HG02623 (cell line): ENCODE data around the gene ELF5.
A peak's percentile ranks its signal among the peaks of the same experiment; 100 is the strongest.

ENCODE experiments used
- ATAC-seq: cut with Tn5 transposase; IDR thresholded peaks from one replicate; pipeline ENCODE4 v1.9.1; 2021; ENCODE audit warnings: moderate library complexity; ENCODE audit not compliant: unreplicated experiment

Gene ELF5

DNA sequence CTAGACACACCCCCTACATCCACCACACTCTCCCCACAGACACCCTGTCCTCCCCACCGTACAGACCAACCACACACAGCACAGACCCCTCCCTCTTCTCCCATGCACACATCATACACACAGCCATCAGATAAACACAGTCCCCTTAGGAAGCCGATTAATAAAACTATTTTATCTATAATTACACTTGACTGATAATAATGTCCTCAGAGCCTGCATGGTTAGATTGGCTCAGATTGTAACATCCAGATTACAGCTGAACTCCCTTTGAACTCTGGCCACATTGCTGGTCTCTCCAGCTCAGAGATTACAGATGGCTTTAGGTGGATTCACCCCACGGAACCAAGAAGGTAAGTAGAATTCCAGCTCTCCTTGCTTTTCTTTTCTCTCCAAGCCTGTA lies 9.5 kb upstream of the ELF5 start:
- no peak for ATAC-seq

- no peak for ATAC-seq
These were observed 8.6 kb upstream of the ELF5 start for GRCh38 chr11:34522188-34522587.

DNA sequence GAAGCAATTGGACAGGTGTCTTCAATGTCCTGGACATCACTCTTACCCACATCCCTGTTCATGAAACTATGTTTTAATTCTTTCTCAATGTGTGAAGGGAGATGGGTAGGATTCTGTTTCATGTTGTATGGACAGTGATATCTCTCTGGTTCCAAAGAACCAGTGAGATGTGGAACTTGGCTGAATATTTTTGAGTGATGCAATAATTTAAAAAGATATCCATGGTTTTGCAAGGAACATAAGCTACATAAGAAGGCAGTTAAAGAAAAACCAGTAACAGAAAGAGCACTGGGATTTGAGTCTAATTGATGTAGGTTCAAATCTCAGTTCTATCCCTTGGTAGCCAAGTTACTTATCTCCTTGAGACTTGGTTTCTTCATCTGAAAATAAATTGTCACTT lies 7.7 kb upstream of the ELF5 start:
- no peak for ATAC-seq

DNA sequence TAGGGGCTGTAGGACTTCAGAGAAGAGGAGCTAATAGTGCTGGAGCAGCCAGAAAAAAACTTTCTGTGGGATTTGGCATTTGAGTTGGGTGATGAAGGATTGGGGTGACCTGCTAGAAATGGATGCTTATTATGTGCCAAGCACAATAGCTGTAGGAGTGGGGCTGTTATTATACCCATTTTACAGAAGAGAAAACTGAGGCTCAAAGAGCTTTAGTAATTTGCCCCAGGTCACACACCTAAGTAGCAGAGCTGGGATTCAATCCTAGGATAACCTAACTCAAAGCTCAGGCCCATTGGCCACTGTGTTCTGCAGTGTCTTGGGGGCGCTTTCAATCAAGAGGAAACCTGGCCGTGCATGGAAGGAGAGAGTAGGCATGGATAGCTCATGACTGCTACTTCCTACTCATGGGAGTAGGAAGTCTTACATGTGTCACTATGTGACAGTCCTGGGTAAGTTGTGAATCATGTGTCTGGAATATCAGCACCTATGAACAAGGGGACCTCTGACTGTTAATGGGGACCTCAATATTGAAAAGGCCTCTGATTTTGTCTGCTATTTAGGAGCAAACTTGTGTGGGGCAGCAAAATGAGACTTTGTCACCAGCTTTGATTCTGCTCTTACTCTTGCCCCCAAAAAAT lies 6.1 kb upstream of the ELF5 start:
- ATAC-seq: no peak

- ATAC-seq: no peak
These were observed 2.9 kb upstream of the ELF5 start for GRCh38 chr11:34516247-34517040.

- no peak for ATAC-seq
These were observed 1.0 kb upstream of the ELF5 start for GRCh38 chr11:34514597-34514996.

DNA sequence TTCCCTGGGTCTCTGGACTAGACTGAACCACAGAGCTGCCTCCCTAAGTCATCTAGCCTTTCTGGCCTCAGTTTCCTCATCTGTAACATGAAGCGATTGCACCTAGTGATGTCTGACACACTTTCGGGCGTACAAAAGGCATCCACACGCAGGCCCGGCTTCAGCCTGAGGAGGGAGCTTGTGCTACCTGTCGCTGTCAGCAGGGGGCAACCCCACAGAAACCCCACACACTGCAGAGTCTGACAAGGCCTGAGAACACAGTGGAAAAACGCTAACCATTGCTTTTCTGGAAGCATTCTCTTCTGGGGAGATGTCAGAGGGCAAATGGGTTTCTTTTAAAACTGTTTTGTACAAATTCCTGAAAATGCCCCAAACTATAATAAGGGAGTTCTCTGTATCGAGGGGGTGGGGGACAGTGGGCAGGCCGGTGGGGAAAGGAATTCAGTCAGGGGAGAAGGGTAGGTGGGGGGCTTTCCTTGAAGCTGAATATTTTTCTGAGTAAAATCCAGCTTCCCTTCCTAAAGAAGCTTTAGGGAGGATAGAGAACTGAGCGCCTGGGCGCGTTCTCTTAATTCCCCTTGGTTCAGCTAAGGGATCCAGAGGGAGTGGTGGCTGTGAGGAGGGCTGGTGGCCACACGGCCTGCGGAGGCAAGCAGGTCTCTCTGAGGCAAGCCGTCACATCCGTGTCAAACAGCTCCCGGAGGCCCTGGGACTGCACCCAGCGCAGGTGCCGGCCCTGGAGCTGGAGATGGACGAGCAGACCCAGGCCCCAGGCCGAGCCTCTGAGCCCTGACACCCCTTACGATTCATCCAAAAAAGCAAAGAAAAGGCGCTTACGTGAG lies 533 bp downstream of the ELF5 start:
- ATAC-seq: peak; percentile 85

DNA sequence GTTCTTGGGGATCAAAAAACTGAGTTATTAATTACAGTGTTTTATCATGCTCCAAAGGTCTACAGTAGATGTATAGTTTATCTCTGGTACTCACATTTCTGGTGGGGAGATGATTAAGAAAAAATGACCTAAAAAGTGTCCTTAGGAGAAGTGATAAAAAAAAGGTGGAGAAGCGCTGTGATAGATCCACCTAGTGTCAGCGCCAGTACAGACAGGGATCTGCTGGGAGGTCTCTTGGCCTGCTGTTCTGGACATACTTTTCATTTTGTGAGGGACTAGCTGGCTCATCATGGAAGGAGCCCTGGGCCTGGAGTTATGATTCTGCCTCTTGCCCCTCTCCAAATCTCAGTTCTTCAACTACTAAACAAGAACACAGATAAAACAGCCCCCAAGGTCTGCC lies 2.9 kb downstream of the ELF5 start:
- no peak for ATAC-seq

DNA sequence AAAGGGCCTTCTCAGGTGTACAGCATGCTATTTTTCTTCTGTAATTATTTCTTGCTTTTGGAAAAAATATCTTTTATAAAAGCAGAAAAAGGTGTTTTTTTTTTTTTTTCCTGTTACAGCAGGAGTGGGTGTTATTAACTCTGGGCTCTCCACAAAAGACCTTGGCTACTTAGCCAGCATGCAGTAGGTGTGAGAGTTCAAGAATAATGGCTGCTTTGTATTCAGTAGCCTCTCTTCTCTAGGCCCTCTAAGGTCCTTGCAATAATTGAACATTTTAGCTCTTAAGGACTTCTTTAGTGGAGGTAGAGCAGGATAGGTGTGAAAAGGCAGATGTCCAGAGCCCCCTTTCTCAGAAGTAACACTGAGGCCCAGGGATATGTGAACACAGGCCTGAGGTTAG lies 3.4 kb downstream of the ELF5 start:
- ATAC-seq: no peak

- no peak for ATAC-seq
These were observed 4.2 kb downstream of the ELF5 start for GRCh38 chr11:34509336-34509876.

- no peak for ATAC-seq
These were observed 5.1 kb downstream of the ELF5 start for GRCh38 chr11:34508524-34508923.

- no peak for ATAC-seq
These were observed 6.0 kb downstream of the ELF5 start for GRCh38 chr11:34507610-34508009.

- ATAC-seq: no peak
These were observed 6.4 kb downstream of the ELF5 start for GRCh38 chr11:34507156-34507555.

GRCh38 chr11:34505874-34506273 lies 7.7 kb downstream of the ELF5 start:
- ATAC-seq: no peak

DNA sequence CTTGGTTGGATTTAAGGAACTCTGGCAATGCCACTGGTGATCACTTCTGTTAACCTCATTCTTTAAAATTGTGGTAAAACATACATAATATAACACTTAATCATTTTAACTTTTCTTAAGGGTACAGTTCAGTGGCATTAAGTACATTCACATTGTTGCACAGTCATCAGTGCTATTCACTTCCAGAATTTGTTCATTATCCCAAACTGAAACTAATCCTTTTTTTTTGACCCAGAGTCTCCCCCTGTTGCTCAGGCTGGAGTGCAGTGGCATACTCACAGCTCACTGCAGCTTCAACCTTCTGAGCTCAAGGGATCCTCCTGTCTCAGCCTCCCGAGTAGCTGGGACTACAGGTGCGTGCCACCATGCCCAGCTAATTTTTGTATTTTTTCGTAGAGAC lies 10.6 kb downstream of the ELF5 start:
- no peak for ATAC-seq

GRCh38 chr11:34501949-34502348 lies 11.6 kb downstream of the ELF5 start:
- ATAC-seq: no peak

DNA sequence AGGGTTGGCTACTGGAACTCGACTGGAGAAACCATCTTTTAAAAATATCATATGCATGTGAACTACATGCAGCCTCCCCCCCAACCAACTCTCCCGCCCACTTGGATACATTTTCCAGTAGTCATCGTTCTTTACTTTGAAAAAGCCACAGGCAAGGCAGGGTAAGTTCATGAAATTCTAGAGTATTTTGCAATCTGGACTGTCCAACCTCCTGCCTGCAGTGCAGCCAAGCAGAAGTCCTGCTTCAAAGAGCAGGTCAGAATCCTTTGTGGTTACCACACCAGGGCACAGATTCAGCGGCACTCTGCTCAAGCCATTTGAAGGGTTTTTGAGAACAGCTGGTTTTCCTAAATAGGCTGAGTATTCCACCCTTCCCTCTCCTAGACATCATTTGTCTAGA lies 12.1 kb downstream of the ELF5 start:
- ATAC-seq: no peak

GRCh38 chr11:34499719-34500500 lies 13.7 kb downstream of the ELF5 start:
- ATAC-seq: no peak

DNA sequence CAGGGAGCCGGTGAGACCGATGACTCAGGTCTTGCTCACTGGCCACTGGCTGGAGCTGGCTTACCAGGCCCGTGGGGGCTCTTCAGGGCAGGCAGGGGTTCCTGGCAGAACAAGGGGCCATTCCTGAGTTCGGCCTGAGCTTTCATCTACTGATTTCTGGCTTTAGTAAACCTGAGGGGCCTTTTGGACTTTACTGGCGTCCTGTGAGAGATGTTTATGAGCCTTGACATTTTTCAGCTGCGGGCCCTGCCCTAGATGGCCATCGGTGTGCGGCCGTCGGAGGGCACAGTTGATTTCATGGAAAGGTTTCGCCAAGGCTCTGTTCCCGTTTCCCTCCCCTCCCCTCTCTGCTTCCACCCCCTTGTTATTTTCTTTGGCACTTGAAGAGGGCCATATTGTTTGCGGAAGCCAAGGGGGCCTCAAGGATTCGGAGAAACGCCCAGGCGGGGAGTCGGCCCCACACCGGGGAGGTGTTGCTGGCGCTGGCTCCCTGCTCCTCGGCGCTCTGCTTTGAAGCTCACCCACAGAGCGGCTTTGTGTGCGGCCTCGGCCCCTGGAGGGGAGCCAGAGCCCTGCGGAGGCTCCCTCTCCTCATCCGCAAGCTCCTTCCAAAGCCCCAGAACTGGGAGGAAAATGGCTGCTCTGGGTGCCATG lies 17.7 kb downstream of the ELF5 start:
- ATAC-seq: no peak

DNA sequence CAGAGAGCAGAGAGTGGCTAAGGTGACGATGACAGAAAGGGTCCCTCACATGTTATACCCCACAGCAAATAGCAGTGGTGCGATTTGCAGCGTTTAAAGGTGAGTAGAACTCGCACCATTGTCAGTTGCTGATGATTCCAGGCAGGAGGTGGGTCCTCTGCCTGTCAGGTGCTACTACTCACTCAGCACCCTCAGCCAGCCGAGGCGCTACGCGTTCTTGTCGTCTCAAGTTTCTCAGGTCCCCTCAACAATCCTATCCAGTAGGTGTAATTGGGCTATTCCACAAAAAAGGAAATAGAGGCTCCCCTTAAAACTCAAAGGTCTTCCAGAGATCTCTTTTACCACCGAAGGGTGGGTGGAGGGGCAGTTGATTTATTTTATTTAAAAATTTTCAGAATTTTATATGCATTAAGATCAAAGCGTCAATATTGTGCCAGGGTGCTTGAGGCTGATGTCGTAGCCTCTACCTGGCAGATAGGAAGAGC lies 18.3 kb downstream of the ELF5 start:
- no peak for ATAC-seq
